ENCODE data around the gene ELMO3.

The ELMO3 gene

GRCh38 chr16:67243481-67243880, 44.5 kb downstream of the ELMO3 start:
- no peak for DNase-seq

- peak; percentile 71 for DNase-seq
Measured at GRCh38 chr16:67244387-67245185, 45.7 kb downstream of the ELMO3 start.

- no peak for DNase-seq
Measured at GRCh38 chr16:67245186-67245585, 46.3 kb downstream of the ELMO3 start.

GRCh38 chr16:67245674-67246080, 46.7 kb downstream of the ELMO3 start:
- DNase-seq, result no peak

- DNase-seq, result peak; percentile 44
Measured at GRCh38 chr16:67246081-67246755, 47.3 kb downstream of the ELMO3 start.

- no peak for DNase-seq
Measured at GRCh38 chr16:67246756-67247191, 47.8 kb downstream of the ELMO3 start.

GRCh38 chr16:67247192-67248072, 48.5 kb downstream of the ELMO3 start, which contains the start of gene FHOD1:
Gene FHOD1, minus strand, starts transcription at chr16:67247481. Its CDS starts 71 bp downstream, at chr16:67247410.
- peak; percentile 95 for DNase-seq

GRCh38 chr16:67248073-67248400, 49.1 kb downstream of the ELMO3 start:
- no peak for DNase-seq

- DNase-seq, result peak; percentile 20
Measured at GRCh38 chr16:67248401-67249177, 49.7 kb downstream of the ELMO3 start, which contains the start of gene SLC9A5. Gene SLC9A5, plus strand, starts transcription at chr16:67248979. Its CDS starts 36 bp downstream, at chr16:67249015.

GRCh38 chr16:67249178-67250044, 50.5 kb downstream of the ELMO3 start:
- DNase-seq, result no peak

GRCh38 chr16:67250045-67250327, 51.1 kb downstream of the ELMO3 start:
- DNase-seq, result no peak

- no peak for DNase-seq
Measured at GRCh38 chr16:67252609-67253497, 53.9 kb downstream of the ELMO3 start.
